Thyroid gland (tissue), 4 donors: ENCODE measurements around the gene TSPAN12. TPM values are rescaled to one million over a fixed set of nuclear protein-coding genes. Genes with fewer than 3 reads are reported as not detected.

ENCODE experiments used
- DNase-seq, 2 donors: peaks; one replicate each; pipeline ENCODE4 v3.0.0-alpha.2; 2019
- H3K27ac ChIP-seq, 3 donors: fragments of 200-600 bp; sonication (generic); 1 replicate in 2 of 3; 2 replicates in 1 of 3; pipeline ENCODE4 v1.5.1; 2016 to 2019; ENCODE audit warnings: mild to moderate bottlenecking in 1 of 3, moderate library complexity in 1 of 3
- H3K27me3 ChIP-seq: fragments of 200-600 bp; sonication (generic); one replicate; pipeline ENCODE4 v1.5.1; 2019
- H3K36me3 ChIP-seq, 2 donors: fragments of 200-600 bp; sonication (generic); one replicate each; pipeline ENCODE4 v1.5.1; 2016 to 2019
- H3K4me1 ChIP-seq, 2 donors: fragments of 200-600 bp; sonication (generic); one replicate each; pipeline ENCODE4 v1.5.1; 2017 to 2019
- H3K4me3 ChIP-seq, 3 donors: fragments of 200-600 bp; sonication (generic); replicated peaks in 1 of 3; 1 replicate in 2 of 3; 2 replicates in 1 of 3; pipeline ENCODE4 v1.5.1; 2016; ENCODE audit warnings: mild to moderate bottlenecking in 1 of 3
- H3K9me3 ChIP-seq: fragments of 200-600 bp; sonication (generic); one replicate; pipeline ENCODE4 v1.5.1; 2017
- CTCF ChIP-seq, 6 experiments: fragments of 200-600 bp in 3 of 6; fragments of 450-650 bp in 3 of 6; sonication (generic) in 3 of 6; IDR thresholded peaks; one replicate each; pipeline ENCODE4 v1.5.1; 2016 to 2019; ENCODE audit warnings: antibody characterized with exemption in 6 of 6, mild to moderate bottlenecking in 2 of 6, inconsistent platforms in 1 of 6, moderate library complexity in 1 of 6
- POLR2A ChIP-seq, 2 donors: fragments of 450-650 bp; IDR thresholded peaks; one replicate each; pipeline ENCODE4 v1.6.1; 2017; ENCODE audit warnings: antibody characterized with exemption in 2 of 2, mild to moderate bottlenecking in 2 of 2, moderate library complexity in 1 of 2
- WGBS, 2 donors: methylation state at CpG; one replicate each; pipeline ENCODE4 v1.1.5; 2017; 5-methylcytosine and 5-hydroxymethylcytosine counted together
- intact Hi-C: fragments of 100-400 bp; cut with DNase I; formaldehyde crosslinking; loops from one replicate; pipeline ENCODE4 v1.15.1; 2023
- total RNA-seq, 4 donors: library from RNA; depleted of rRNA; stranded (reverse); fragments of >200 nt; gene quantifications; one replicate each; pipeline ENCODE4 v1.2.3, GENCODE V29; 2016

The TSPAN12 gene
- total RNA-seq, 4 donors from 2014 or later: 36.2 to 55.1 (median 48.8) TPM

- Histone ChIP-seq H3K4me3 (no peak overlapping the region), H3K36me3 (no peaks in the 10 kb centered on the region), H3K4me1 (peaks cover 39 to 46% of the 10 kb centered on the region in 2 donors), H3K27ac (peak overlapping the region; percentile 25 to 63 (median 37)), H3K9me3 (no peaks in the 10 kb centered on the region), H3K27me3 (no peaks in the 10 kb centered on the region)
- WGBS, 2 donors: 82 to 85% methylated on average over 3 of the region's 3 CpGs
- DNase-seq: peak; percentile 14 to 27
- intact Hi-C loops: no loop called here
- TF ChIP-seq CTCF (IDR thresholded peaks at IDR 0.05): no peak
- TF ChIP-seq POLR2A (IDR thresholded peaks at IDR 0.05): no peak
Observed at GRCh38 chr7:120793213-120793936, 64.6 kb downstream of the TSPAN12 start.

- H3K36me3 ChIP-seq: no peaks in the 10 kb centered on the region
- H3K27ac ChIP-seq: peak overlapping the region; percentile 25 to 63 (median 37)
- TF ChIP-seq CTCF (IDR thresholded peaks at IDR 0.05): no peak
- WGBS, 2 donors: 60 to 71% methylated on average over 2 of the region's 2 CpGs
- intact Hi-C loops: no loop called here
- no peak overlapping the region for H3K4me3 ChIP-seq
- no peaks in the 10 kb centered on the region for H3K27me3 ChIP-seq
- DNase-seq: peak; percentile 17 to 24
- no peaks in the 10 kb centered on the region for H3K9me3 ChIP-seq
- peaks cover 39 to 46% of the 10 kb centered on the region in 2 donors for H3K4me1 ChIP-seq
Observed at GRCh38 chr7:120792861-120793130, 65.1 kb downstream of the TSPAN12 start.

GRCh38 chr7:120792091-120792860 lies 65.7 kb downstream of the TSPAN12 start:
- Histone ChIP-seq H3K27ac (peak overlapping the region; percentile 4 to 63 (median 33)), H3K4me1 (peaks cover 39 to 46% of the 10 kb centered on the region in 2 donors), H3K27me3 (no peaks in the 10 kb centered on the region), H3K9me3 (no peaks in the 10 kb centered on the region), H3K36me3 (no peaks in the 10 kb centered on the region), H3K4me3 (no peak overlapping the region)
- peak; percentile 65 to 72 for DNase-seq
- 57 to 68% methylated on average over 10 to 12 of the region's 13 CpGs for whole genome bisulfite sequencing, 2 donors
- intact Hi-C loops: no loop called here
- TF ChIP-seq CTCF (IDR thresholded peaks at IDR 0.05) (peak; percentile 34 to 73 (median 60)), POLR2A (IDR thresholded peaks at IDR 0.05) (no peak)

GRCh38 chr7:120785095-120785494 lies 72.8 kb downstream of the TSPAN12 start:
- intact Hi-C loops: no loop called here
- DNase-seq: no peak
- Histone ChIP-seq H3K4me1 (no peaks in the 10 kb centered on the region), H3K27ac (no peak overlapping the region), H3K9me3 (no peaks in the 10 kb centered on the region), H3K4me3 (no peak overlapping the region), H3K27me3 (no peaks in the 10 kb centered on the region), H3K36me3 (no peaks in the 10 kb centered on the region)
- TF ChIP-seq POLR2A (IDR thresholded peaks at IDR 0.05) (no peak), CTCF (IDR thresholded peaks at IDR 0.05) (no peak)
- WGBS, 2 donors: 54 to 77% methylated on average over 1 of the region's 1 CpG

- intact Hi-C loops: no loop called here
- TF ChIP-seq POLR2A (IDR thresholded peaks at IDR 0.05) (no peak), CTCF (IDR thresholded peaks at IDR 0.05) (no peak)
- H3K4me1 ChIP-seq: no peaks in the 10 kb centered on the region
- no peak for DNase-seq
- H3K27ac ChIP-seq: no peak overlapping the region
- no peaks in the 10 kb centered on the region for H3K36me3 ChIP-seq
- no peak overlapping the region for H3K4me3 ChIP-seq
- 81 to 85% methylated on average over 5 of the region's 5 CpGs for whole genome bisulfite sequencing, 2 donors
- no peaks in the 10 kb centered on the region for H3K27me3 ChIP-seq
- no peaks in the 10 kb centered on the region for H3K9me3 ChIP-seq
Observed at GRCh38 chr7:120783721-120784120, 74.2 kb downstream of the TSPAN12 start.
